Measurements from ENCODE around the gene CLEC17A. TPM values are rescaled to one million over a fixed set of nuclear protein-coding genes. Genes with fewer than 3 reads are reported as not detected.
"Not testable (repeated sequence)": the region's sequence is repeated elsewhere in the genome, so short reads cannot be mapped to it uniquely, and the experiment has no call there.

Gene CLEC17A
- total RNA-seq, 2 donors from 2014 or later = 0.12 to 0.32 TPM

DNA sequence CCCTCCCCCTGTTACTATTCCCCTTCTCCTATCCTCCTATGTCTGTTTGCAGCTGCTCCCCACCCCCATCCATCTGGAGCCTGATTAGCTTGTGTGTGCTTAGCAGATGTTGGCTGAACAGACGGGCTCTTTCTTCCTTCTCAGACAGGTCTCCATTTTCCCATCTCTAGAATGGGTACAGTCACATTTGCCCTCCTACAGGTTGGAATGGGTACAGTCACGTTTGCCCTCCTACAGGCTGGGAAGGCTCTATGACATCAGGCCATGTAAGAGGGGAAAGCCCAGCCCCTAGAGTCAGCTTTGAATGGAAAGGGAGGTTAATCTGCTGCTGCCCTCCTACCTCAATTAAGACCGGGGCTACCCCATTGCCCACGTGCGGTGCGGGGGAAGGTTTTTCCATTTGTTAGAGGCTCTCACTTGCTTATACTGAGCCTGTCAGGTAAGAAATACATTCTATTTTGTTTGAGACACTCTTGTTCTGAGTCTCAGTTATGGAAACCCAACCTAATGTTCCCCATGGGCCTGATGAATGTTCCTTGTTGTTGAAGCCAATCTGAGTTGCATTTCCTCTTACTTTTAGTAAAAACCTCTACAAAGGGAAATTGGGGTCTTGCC is 2.2 kb upstream of the CLEC17A start:
- H3K36me3 ChIP-seq = no peaks in the 10 kb centered on the region
- no peak overlapping the region for H3K9ac ChIP-seq (ENCODE audit: low read depth in 2 of 2, low read length in 2 of 2)
- H3K27ac ChIP-seq = no peak overlapping the region
- no peak for DNase-seq
- H3K4me3 ChIP-seq = no peak overlapping the region
- TF ChIP-seq, protein P1, sequence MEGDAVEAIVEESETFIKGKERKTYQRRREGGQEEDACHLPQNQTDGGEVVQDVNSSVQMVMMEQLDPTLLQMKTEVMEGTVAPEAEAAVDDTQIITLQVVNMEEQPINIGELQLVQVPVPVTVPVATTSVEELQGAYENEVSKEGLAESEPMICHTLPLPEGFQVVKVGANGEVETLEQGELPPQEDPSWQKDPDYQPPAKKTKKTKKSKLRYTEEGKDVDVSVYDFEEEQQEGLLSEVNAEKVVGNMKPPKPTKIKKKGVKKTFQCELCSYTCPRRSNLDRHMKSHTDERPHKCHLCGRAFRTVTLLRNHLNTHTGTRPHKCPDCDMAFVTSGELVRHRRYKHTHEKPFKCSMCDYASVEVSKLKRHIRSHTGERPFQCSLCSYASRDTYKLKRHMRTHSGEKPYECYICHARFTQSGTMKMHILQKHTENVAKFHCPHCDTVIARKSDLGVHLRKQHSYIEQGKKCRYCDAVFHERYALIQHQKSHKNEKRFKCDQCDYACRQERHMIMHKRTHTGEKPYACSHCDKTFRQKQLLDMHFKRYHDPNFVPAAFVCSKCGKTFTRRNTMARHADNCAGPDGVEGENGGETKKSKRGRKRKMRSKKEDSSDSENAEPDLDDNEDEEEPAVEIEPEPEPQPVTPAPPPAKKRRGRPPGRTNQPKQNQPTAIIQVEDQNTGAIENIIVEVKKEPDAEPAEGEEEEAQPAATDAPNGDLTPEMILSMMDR (IDR thresholded peaks at IDR 0.05) = no peak
- intact Hi-C loops (cut with DNase I) = loop anchor here (5.0 kb wide), 1 partner anchor 102 kb away; no protein-coding TSS in a partner anchor
- H3K27me3 ChIP-seq = no peaks in the 10 kb centered on the region
- H3K9me3 ChIP-seq = no peaks in the 10 kb centered on the region
- H3K4me1 ChIP-seq = no peaks in the 10 kb centered on the region

DNA sequence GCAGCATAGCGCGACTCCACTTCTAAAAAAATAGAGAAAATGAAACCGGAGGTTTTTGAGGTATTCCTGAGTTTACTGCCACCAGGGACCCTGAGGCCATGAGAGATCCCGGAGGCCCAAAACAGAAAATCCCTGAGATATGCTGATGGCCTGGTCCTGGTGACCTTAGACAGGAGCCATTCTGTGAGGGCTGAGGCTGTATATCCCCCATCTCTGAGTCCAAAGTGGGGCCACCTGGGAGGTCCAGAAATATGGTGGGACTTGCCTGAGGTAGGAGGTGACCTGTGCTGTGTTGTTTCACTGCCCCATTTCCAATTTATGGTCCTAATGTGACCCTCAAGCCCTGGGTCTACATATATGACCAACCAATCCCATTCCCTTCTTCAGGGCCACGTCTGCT is 1.5 kb downstream of the CLEC17A start:
- not testable (repeated sequence) for H3K27me3 ChIP-seq; H3K27ac ChIP-seq; H3K4me3 ChIP-seq; DNase-seq; H3K9ac ChIP-seq (ENCODE audit: low read depth in 2 of 2, low read length in 2 of 2); H3K4me1 ChIP-seq; H3K9me3 ChIP-seq; H3K36me3 ChIP-seq
- intact Hi-C loops (cut with DNase I) = loop anchor here (5.0 kb wide), 1 partner anchor 98 kb away; no protein-coding TSS in a partner anchor

GRCh38 chr19:14585187-14585586 is 2.3 kb downstream of the CLEC17A start:
- DNase-seq; H3K4me3 ChIP-seq; H3K9me3 ChIP-seq; H3K27ac ChIP-seq; H3K9ac ChIP-seq (ENCODE audit: low read depth in 2 of 2, low read length in 2 of 2); intact Hi-C loops (cut with DNase I); H3K36me3 ChIP-seq; H3K27me3 ChIP-seq; H3K4me1 ChIP-seq: not testable (repeated sequence)

DNA sequence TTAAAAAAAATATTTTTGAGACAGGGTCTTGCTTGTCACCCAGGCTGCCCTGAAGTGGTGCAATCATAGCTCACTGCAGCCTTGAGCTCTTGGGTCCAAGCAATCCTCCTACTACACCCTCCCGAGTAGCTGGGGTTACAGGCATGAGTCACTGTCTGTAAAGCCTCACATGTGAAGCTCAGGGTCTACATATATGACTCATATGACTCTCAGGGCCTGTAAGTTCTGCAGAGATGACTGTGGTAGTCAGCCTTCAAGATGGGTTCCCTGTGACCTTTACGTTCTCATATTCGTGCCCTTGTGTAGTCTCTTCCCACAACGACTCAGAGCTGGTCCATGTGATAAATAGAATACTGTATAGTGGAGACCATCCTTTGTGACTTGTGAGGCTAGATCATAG is 6.5 kb downstream of the CLEC17A start:
- H3K27me3 ChIP-seq; H3K9me3 ChIP-seq; H3K36me3 ChIP-seq; H3K4me3 ChIP-seq; H3K27ac ChIP-seq; H3K9ac ChIP-seq (ENCODE audit: low read depth in 2 of 2, low read length in 2 of 2); intact Hi-C loops (cut with DNase I); H3K4me1 ChIP-seq; DNase-seq: not testable (repeated sequence)

DNA sequence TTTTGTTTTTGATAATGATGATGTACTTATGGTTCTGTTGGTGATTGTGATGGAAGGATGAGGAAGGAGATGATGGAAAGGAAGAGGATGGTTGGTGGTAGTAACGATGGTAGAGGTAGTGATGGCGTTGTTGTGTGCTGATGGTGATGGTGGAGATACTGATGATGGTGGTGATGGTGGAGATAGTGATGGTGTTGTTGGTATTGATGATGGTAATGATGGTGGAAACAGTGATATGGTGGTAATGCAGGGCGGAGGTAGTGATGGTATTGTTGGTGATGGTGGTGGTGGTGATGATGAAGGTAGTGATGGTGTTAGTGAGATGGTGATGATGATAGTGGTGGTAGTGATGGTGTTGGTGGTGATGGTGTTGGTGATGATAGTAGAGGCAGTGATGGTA is 12.7 kb downstream of the CLEC17A start:
- Histone ChIP-seq H3K9ac (ENCODE audit: low read depth in 2 of 2, low read length in 2 of 2) (no peak overlapping the region), H3K36me3 (no peaks in the 10 kb centered on the region), H3K27me3 (no peaks in the 10 kb centered on the region), H3K27ac (no peak overlapping the region), H3K4me1 (no peaks in the 10 kb centered on the region), H3K9me3 (no peaks in the 10 kb centered on the region), H3K4me3 (no peak overlapping the region)
- no peak for DNase-seq
- TF ChIP-seq, protein P1 (IDR thresholded peaks at IDR 0.05) = no peak
- intact Hi-C loops (cut with DNase I) = no loop called here

- no peaks in the 10 kb centered on the region for H3K36me3 ChIP-seq
- H3K27me3 ChIP-seq = no peaks in the 10 kb centered on the region
- H3K9ac ChIP-seq (ENCODE audit: low read depth in 2 of 2, low read length in 2 of 2) = no peak overlapping the region
- no peak for DNase-seq
- H3K9me3 ChIP-seq = no peaks in the 10 kb centered on the region
- H3K4me1 ChIP-seq = no peaks in the 10 kb centered on the region
- intact Hi-C loops (cut with DNase I) = no loop called here
- TF ChIP-seq, protein P1 (IDR thresholded peaks at IDR 0.05) = no peak
- no peak overlapping the region for H3K27ac ChIP-seq
- H3K4me3 ChIP-seq = no peak overlapping the region
Observed at GRCh38 chr19:14599548-14600147, 16.8 kb downstream of the CLEC17A start.

DNA sequence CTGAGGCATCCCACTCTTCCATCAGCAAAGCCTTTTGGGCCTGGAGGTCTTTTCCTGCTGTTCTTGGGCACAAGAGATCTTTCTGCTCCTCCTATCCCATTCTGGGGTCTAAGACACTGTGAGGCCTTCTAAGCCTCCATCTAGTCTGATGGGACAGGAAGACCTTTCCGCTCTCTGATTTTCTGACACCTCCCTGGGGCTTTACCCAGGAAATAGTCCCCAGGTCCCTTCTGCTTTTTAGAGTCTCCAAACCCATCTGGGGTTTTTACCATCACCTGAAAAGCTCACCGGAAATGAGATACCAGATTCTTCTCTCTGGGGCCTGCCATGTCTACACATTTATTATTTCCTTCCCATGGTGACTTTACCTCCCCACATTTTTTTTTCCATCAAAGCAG is 21.1 kb downstream of the CLEC17A start:
- H3K9me3 ChIP-seq = no peaks in the 10 kb centered on the region
- intact Hi-C loops (cut with DNase I) = no loop called here
- no peak overlapping the region for H3K27ac ChIP-seq
- no peak overlapping the region for H3K4me3 ChIP-seq
- H3K4me1 ChIP-seq = no peaks in the 10 kb centered on the region
- H3K27me3 ChIP-seq = no peaks in the 10 kb centered on the region
- DNase-seq = no peak
- H3K36me3 ChIP-seq = no peaks in the 10 kb centered on the region
- H3K9ac ChIP-seq (ENCODE audit: low read depth in 2 of 2, low read length in 2 of 2) = no peak overlapping the region
- TF ChIP-seq, protein P1 (IDR thresholded peaks at IDR 0.05) = no peak

Data from colonic mucosa (tissue), 4 donors.